Cardiac septum (tissue), 1 donor: ENCODE data around the gene CELF4. TPM values are rescaled to one million over a fixed set of nuclear protein-coding genes. Genes with fewer than 3 reads are reported as not detected.

ENCODE experiments used
- DNase-seq: peaks from one replicate; pipeline ENCODE4 v3.0.0-alpha.2; 2020; ENCODE audit warnings: low spot score
- intact Hi-C: fragments of 100-400 bp; cut with DNase I; formaldehyde crosslinking; loops from one replicate; pipeline ENCODE4 v1.14.0; 2022
- total RNA-seq: library from RNA; stranded (reverse); fragmentation: NEBNext Ultra II Directional; extraction: Animal tissue kit (Norgen Biotek cat#: 25700); gene quantifications from one replicate; pipeline ENCODE4 v1.2.1, GENCODE V29; 2021
- donor health status: DM: no; HTN: no; CAD: no.

The CELF4 gene
- total RNA-seq, 1 donor from 2014 or later, result 0.24 TPM

DNA sequence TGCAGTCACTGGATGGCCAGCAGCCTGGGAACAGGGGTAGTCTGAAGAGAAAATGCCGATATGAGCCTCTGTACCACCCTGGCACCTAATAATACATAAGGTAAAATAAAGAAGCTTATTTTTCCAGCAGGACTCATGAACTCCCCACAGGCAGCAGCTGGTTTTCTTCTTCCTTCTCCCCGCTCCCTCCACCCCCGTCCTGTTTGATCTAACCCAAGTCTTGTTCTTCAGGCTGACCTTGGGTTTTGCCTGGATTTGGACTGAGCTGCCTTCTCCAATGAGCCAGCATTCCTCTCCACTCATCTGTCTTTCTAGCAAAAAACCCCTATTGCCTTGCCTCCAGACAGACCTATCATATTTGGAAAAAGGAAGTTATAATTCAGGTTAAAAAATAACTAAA, 111.8 kb downstream of the CELF4 start:
- no peak for DNase-seq
- intact Hi-C loops, result no loop called here

DNA sequence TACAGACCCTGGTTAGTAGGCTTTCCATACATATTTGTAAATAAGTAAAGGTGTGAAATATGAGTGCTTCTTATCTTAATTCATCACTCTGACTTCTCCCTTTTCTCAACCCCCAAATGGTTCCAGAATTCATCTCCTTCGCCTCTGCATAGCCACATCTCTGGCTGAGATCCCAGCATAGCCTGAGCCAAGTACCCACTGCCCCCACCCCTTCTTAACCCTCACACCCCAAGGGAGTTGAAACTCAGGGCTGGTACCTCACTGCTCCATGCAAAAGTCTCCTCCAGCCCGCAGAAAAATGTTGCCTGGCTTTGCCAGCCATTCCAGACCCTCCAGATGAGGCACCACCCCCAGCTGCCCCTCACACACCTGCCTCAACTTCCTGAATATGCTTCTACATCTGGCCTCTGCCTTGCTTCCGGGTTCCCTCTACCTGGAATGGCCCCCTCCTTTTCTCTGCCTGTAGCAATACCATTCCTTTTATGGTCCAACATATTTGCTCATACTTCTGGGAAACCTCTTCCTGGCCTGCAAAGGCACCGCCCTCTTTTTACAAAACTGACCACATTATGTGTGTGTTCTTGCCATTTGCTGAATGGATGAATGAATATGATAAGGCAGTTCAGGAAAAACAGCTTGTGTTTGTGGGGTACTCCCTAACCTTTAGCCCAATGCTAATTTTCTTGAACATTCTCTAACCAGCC, 112.8 kb downstream of the CELF4 start:
- intact Hi-C loops, result no loop called here
- DNase-seq, result no peak

DNA sequence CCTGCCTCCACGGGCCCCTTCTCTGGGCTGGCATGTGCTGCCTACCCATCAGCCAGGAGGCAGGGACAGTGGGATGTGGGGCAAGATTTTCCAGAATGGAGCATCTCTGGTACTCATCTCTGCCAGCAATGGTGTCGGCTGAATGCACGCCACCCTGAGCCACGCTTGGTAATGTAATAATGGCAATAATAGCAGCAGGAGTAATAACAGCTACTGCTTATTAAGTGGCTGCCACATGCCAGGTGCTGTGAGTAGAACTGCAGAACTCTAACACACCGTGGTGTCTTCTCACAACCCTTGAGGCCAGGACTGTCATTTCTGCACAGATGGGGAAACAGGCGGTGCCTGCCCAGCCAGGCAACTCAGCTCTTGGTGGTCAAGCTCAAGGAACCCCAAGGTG, 113.6 kb downstream of the CELF4 start:
- DNase-seq, result no peak
- intact Hi-C loops, result no loop called here

DNA sequence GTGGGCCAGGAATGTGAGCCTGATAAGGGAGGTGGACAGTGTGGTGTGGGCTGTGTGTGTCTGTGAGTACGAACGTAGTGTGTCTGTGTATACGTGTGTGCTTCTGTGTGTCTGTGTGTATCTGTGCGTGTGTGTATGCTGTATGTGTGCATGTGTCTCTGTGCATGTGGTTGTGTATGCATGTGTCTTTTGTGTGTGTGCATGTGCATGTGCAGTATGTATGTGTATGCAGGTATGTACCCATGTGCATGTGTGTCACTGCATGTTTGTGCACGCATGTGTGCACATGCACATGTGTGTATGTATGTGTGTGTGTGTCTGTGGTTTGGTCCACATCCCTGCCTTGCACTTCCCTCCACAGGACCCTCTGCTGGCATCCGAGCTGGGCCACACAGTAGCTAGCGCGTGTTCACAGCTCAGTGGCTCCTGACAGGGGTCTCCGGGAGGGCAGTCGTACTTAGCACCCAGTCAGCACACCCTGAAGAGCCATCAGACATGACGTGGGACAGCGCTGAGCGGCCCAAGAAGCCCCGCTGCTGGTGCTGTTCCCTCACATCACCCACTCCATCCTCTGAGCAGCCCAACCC, 114.3 kb downstream of the CELF4 start:
- intact Hi-C loops, result no loop called here
- no peak for DNase-seq

DNA sequence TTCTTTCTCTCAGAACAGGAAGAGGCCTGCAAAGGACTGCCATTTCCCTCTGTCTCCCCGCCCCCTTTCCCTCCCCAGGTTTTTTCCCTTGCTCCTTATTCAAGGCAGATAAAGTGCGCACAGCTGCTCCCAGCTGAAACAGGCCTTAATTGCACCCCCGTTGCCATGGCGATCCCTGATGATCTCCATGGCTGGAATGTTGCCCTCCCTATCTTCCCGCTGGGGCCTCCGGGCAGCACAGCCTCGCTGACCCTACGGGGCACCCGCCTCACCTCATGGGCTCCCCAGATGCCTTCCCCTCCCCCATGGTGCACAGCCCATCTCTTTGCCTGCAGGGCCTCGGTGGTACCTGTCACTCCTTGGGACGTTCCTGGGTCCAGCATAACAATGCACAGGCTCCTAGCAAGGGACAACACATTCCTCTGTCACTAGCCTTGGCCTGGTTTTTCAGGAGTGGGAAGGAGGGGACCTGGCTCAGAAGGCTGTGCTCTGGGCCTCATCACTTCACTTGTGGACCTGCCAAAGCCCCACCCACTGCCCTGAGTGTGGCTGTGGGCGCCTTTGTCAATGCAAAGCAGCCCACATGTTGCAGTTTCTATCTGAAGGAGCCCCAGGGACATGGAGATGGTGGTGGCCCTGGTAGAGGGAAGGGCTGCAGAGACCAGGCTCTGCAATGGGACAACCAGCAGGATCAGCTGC, 115.0 kb downstream of the CELF4 start:
- no peak for DNase-seq

DNA sequence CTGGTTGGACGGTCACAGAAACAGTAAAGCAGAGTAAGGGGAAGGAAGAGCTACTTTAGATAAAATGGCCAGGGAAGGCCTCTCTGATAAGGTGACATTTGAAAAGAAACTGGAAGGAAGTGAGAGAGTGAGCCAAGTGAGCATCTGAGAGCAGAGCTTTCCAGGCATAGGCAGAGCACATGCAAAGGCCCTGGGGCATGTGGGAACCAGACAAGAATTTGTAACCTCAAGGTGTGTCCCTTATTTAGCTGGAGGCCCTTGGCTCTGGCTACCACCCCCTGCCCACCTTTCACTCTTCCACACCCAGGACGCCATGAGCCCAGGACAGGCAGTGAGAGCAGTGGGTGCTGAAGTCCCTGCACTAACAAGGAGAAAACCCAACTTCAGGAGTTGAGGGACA, 116.0 kb downstream of the CELF4 start:
- DNase-seq, result no peak
- intact Hi-C loops, result no loop called here

More for the DNA sequence above, 115.0 kb downstream of the CELF4 start:
- intact Hi-C loops, result no loop called here

DNA sequence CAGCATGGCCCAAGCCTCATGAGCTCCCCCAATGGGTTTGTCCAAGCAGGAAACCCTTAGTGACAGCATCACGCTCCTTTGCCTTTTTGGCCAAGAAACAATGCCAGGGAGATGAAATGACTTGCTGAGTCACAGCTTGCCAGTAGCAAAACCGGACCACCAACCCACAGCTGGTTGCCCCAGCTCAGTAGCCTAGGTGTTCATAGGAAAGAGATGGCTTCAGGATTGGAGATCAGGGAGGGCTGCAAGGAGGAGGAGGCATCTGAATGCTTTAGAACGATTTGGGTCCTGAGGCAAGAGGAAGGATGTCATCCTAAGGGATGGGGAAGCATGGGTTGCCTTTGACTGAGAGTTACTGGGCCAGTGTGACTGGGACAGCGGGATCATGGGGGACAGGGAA, 116.7 kb downstream of the CELF4 start:
- intact Hi-C loops, result no loop called here
- DNase-seq, result no peak

DNA sequence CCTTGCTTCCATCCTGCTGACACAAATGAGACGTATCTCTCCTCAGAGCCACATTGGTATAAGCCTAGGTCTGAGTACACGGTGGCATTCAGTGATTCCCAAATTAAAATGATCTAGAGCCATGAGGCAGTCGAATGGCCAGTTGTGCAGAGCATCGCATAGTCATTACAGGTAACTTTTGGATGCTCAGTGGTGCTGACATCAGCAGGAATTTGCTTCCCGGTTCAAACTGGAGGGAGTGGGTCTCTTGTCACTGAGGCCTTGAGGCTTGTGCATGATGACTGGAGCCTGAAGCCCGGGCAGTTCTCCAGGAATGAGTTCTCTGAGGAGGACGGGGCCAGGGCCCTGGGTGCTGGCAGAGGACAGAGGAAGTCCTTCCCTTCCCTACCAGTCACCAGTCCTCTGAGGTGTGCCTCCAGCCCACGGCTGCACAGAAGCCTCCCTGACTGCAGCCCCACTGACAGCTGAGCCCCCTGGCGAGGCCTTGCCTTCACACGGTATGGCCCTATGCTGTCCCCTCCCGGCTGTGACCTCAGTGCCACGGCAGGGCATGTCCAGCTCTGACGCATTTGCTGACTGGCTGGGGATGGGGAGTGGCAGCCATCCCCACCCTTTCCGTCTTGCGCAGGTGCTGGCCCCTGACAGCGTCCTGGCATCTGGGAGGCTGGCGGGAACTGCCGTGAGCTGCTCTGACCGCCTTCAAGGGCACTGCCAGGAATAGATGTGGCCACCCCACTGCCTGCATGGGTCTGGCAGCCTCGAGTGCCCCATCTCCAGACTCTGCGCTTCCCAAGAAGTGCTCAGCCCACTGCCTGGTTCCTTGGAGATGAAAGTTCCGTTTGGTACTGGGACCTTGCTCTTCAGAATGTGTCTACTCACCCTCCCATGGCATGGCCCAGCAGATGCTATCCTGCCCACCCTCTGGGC, 117.4 kb downstream of the CELF4 start:
- intact Hi-C loops, result no loop called here
- DNase-seq, result no peak

DNA sequence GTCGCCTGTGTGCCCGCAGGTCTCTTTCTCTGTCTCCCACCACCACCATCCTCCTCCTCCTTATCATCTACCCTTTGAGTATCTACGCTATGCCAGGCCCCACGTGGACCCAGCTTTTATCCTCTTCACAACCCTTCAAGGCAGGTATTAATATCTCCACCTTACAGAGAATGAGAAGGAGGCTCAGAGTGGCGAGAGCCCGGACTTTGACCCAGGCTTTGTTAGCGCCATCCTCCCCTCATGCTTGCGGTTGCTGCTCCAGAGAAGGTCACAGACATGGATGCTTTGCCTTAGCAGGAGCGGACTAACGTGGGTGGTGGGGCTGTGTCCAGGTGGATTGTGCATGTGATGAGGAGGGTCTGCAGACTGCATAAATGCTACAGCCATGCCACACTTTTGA, 119.8 kb downstream of the CELF4 start:
- intact Hi-C loops, result loop anchor here (2.0 kb wide), 1 partner anchor 91 kb away; no protein-coding TSS in a partner anchor

DNA sequence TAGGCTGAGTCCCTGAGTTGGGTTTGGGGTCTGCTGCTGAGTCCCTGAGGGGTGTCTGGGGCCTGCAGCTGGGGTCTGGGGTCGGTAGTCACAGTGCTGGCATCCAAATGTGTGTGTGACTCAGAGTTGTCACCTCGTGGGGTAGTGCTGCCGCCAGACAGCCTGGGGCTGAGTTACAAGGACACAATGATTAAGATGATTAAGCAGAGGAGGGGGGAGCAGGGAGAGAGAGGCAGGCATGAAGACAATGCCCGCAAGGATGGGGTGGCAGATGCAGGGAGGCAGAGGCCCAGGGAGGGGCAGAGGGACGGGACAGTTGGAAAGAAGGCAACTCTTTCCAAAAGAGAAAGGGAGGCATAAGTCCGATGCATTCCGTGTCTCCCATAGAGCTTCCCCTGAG, 120.2 kb downstream of the CELF4 start:
- intact Hi-C loops, result loop anchor here (2.0 kb wide), 1 partner anchor 91 kb away; no protein-coding TSS in a partner anchor
- DNase-seq, result no peak

More for the DNA sequence above, 119.8 kb downstream of the CELF4 start:
- no peak for DNase-seq

DNA sequence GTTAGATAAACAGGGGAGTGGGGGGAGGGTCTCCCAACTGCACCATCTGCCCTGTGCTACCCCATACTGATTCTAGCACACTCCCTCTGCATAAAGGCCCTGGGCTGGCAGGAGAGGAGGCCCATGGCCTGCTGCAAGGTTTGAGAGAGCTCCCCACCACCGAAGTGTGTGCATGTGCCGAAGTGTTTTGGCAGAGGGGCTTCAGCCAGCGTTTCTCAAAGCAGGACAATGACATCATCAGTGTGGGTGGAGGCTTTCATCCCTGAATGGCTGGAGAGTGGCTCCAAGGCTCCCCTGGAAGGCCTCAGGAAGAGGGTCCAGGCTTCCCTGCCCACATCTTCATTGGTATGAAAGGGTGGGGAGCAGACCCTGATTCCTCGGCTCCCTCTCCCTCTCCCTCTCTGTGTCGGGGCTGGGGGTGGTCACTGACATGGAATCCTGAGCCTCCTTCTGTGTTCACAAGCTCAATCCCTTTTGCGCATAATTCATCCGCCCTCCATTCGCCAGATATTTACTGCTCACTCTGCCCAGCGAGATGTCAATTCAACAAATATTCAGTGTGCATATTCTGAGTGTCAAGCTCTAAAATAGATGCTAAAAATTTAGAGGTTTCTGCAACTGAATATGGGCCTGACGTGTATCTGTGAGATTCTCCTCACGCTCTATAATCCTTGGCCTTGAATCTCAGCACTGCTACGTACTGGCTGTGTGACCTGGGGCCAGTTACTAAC, 122.1 kb downstream of the CELF4 start:
- no peak for DNase-seq
- intact Hi-C loops, result loop anchor here (2.0 kb wide), 1 partner anchor 93 kb away; no protein-coding TSS in a partner anchor

DNA sequence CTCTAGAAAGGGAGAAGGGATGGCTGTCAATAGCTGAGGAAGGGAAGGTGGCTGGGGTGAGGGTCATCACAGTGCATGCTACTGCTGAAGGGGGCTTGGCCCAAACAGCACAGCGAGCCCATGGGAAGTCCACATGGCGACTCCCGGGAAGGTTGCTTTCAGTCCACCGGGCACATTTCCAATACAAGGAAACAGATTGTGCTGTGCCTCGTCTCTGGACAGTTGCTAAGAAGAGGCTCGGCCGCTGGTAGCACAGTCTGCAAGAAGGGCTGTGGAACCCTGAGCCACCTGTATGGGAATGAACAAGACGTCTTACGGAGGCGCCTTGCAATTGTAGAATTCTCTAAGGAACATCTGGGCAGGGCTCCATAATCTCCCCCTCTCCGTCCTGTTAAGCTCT, 123.1 kb downstream of the CELF4 start:
- no peak for DNase-seq
- intact Hi-C loops, result no loop called here

DNA sequence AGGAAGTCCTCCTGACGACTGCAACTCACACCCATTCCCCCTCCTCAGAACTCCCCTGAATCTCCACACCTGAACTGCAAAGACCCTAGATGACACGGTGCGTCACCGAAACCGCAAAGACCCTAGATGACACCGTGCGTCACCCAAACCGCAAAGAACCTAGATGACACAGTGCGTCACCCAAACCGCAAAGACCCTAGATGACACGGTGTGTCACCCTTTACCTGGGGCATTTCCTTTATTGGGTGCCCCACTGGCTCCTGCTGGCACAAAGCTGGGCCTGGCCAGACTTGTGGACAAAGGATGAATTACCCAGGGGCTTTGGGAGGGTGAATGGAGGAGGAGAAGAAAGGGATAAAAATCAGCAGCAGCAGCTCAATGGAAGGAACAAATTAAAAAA, 123.8 kb downstream of the CELF4 start:
- no peak for DNase-seq
- intact Hi-C loops, result no loop called here

DNA sequence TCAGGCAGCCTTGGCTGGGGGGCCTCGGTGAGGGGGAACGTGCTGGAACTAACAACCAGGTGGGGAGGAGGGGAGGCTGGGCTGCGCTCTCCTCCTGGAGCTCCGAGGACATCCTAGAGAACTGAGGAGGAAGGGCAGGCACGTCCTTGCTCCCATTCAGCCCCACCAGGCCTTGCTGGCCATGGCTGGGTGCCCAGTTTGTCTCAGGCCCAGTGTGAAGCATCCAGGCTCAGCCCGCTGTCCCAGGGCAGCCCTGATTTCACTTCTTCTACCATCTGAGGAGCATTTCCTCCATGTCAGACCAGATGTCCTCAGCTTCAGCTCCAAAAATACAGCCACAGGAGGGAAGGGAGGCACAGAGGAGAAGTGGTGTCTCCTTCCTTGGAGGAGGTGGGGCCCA, 125.4 kb downstream of the CELF4 start:
- intact Hi-C loops, result no loop called here
- DNase-seq, result no peak

DNA sequence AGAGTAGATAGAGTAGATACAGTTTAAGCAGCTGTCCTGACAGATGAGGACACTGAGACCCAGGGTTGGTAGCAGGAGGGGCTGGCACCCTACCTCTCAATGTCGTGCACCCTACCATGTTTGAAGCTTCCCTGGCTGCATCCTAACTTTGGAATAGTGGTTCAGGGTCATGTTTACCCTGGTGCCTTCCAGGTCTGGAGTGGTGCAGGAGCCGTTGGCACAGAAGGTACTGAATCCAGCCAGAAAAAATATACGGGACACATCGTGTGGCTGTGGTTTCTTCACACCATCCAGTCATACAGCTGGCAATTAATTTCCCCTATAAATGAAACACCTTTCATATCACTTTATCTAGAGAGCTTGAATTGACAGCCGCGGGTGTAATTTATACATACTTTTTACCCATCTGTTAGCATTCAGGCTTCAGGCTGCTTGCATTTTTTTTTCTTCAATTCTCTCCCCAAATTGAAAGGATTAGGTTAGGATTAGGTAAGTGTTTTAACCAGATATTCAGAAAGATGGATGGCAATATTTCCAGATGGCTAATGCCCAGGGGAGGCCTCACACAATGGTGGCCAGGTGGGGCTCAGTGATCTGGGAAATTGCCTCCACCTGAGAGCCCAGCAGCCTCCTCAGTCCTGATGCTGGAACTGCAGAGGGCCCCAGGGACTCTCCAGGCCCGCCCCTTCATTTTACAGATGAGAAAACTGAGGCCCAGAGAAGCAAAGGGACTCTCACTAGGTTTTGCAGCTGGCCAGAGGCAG, 127.0 kb downstream of the CELF4 start:
- intact Hi-C loops, result loop anchor here (5.0 kb wide), 1 partner anchor 46 kb away; no protein-coding TSS in a partner anchor

DNA sequence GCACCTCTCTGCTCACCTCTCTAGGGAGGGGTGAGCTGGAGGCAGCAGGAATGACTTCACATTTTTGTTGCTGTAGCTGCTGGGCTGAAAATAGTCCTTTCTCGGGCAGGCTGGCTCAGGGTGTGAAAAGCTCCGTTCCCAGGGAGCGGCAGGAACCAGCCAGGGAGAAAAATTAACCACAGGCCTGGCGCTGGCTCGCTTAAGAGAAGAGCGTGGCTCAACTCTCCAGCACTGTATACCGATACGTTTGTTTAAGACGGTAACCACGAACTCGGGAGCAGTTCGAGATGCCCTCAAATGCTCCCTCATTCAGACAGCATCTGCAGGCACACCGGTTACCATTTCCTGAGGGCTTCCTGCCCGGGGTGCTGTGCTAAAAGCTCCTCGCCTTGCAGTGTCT, 129.6 kb downstream of the CELF4 start:
- no peak for DNase-seq
- intact Hi-C loops, result loop anchor here (5.0 kb wide), 1 partner anchor 44 kb away; no protein-coding TSS in a partner anchor

More for the DNA sequence above, 127.0 kb downstream of the CELF4 start:
- DNase-seq, result no peak

DNA sequence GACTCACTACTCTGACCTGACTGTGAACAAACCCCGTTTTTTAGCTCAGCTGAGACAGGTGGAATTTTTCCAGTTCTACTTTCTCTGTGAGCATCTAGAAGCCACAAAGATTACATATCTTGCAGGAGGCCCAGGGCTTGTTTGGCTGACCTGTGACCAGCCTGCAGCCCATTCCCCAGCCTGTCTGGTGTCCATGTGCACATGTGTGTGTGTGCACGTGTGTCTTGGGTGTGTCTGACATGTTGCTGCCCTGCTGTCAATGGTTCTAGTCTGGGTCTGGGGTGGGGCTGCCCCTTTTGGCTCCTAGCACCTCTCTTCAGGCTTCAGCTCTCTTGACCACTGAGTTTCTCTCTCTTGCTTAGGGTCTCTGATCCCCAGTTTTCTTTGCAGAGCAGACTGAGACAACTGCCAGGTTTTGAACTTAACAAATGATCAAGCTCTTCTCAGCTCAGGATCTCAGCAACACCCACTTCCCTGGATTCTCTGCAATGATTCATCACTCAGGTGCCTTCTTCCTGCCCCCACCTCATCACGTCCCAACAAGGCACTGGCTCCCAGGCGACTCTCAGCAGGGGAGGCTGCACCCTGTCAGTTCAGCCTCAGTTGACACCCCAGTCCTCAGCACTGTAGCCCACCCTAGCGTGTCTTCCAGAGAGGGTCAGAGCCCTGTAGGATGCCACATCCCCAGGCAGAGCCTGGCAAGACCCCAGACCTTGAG, 130.3 kb downstream of the CELF4 start:
- no peak for DNase-seq
- intact Hi-C loops, result loop anchor here (5.0 kb wide), 1 partner anchor 43 kb away; no protein-coding TSS in a partner anchor
